ENCODE results near the gene ABCA5. TPM values are rescaled to one million over a fixed set of nuclear protein-coding genes. Genes with fewer than 3 reads are reported as not detected.

The ABCA5 gene
- total RNA-seq, 1 experiment from 2014 or later, result 9.6 TPM

GRCh38 chr17:69222707-69223258 lies 104.2 kb downstream of the ABCA5 start:
- H3K9me3 Mint-ChIP-seq (ENCODE audit: unreplicated experiment), result no peaks in the 10 kb centered on the region
- no peaks in the 10 kb centered on the region for H3K36me3 Mint-ChIP-seq (ENCODE audit: insufficient read depth, unreplicated experiment)
- no peak overlapping the region for H3K4me3 Mint-ChIP-seq (ENCODE audit: unreplicated experiment)
- H3K27ac Mint-ChIP-seq (ENCODE audit: low read depth, unreplicated experiment), result no peak overlapping the region
- intact Hi-C loops (cut with micrococcal nuclease), result no loop called here
- CTCF ChIA-PET, result interaction anchor here (0.6 kb wide), 1 partner anchor 96 kb away, joined by 3 read pairs; no protein-coding TSS in a partner anchor
- no TSS peak for BruUV-seq (replicated peaks)
- H3K27me3 Mint-ChIP-seq (ENCODE audit: insufficient read depth, unreplicated experiment), result no peaks in the 10 kb centered on the region
- peaks cover 4% of the 10 kb centered on the region for H3K4me1 Mint-ChIP-seq (ENCODE audit: insufficient read depth, unreplicated experiment)
- POLR2A ChIA-PET, result interaction anchor here (1.0 to 1.2 kb wide), 2 partner anchors 13 to 18 kb away, joined by 3 read pairs; no protein-coding TSS in a partner anchor
- DNase-seq (ENCODE audit: unreplicated experiment), result no peak
- TF ChIP-seq CTCF (IDR thresholded peaks at IDR 0.05; ENCODE audit: unreplicated experiment), result no peak

- ChIA-PET CTCF (no interaction called here), POLR2A (no interaction called here)
- H3K27me3 Mint-ChIP-seq (ENCODE audit: insufficient read depth, unreplicated experiment), result no peaks in the 10 kb centered on the region
- intact Hi-C loops (cut with micrococcal nuclease), result no loop called here
- H3K4me3 Mint-ChIP-seq (ENCODE audit: unreplicated experiment), result no peak overlapping the region
- H3K27ac Mint-ChIP-seq (ENCODE audit: low read depth, unreplicated experiment), result no peak overlapping the region
- H3K36me3 Mint-ChIP-seq (ENCODE audit: insufficient read depth, unreplicated experiment), result no peaks in the 10 kb centered on the region
- DNase-seq (ENCODE audit: unreplicated experiment), result no peak
- H3K9me3 Mint-ChIP-seq (ENCODE audit: unreplicated experiment), result no peaks in the 10 kb centered on the region
- no TSS peak for BruUV-seq (replicated peaks)
- no peak for TF ChIP-seq CTCF (IDR thresholded peaks at IDR 0.05; ENCODE audit: unreplicated experiment)
- H3K4me1 Mint-ChIP-seq (ENCODE audit: insufficient read depth, unreplicated experiment), result peaks cover 4% of the 10 kb centered on the region
These were observed 106.8 kb downstream of the ABCA5 start for GRCh38 chr17:69220098-69220497.

- intact Hi-C loops (cut with micrococcal nuclease), result no loop called here
- H3K9me3 Mint-ChIP-seq (ENCODE audit: unreplicated experiment), result no peaks in the 10 kb centered on the region
- ChIA-PET POLR2A (no interaction called here), CTCF (no interaction called here)
- H3K4me3 Mint-ChIP-seq (ENCODE audit: unreplicated experiment), result no peak overlapping the region
- no TSS peak for BruUV-seq (replicated peaks)
- no peaks in the 10 kb centered on the region for H3K36me3 Mint-ChIP-seq (ENCODE audit: insufficient read depth, unreplicated experiment)
- DNase-seq (ENCODE audit: unreplicated experiment), result peak; percentile 16
- no peak for TF ChIP-seq CTCF (IDR thresholded peaks at IDR 0.05; ENCODE audit: unreplicated experiment)
- no peaks in the 10 kb centered on the region for H3K27me3 Mint-ChIP-seq (ENCODE audit: insufficient read depth, unreplicated experiment)
- peaks cover 4% of the 10 kb centered on the region for H3K4me1 Mint-ChIP-seq (ENCODE audit: insufficient read depth, unreplicated experiment)
- H3K27ac Mint-ChIP-seq (ENCODE audit: low read depth, unreplicated experiment), result no peak overlapping the region
These were observed 107.9 kb downstream of the ABCA5 start for GRCh38 chr17:69218986-69219385.

- POLR2A ChIA-PET, result no interaction called here
- Mint-ChIP-seq H3K27ac (ENCODE audit: low read depth, unreplicated experiment) (no peak overlapping the region), H3K4me1 (ENCODE audit: insufficient read depth, unreplicated experiment) (no peaks in the 10 kb centered on the region), H3K27me3 (ENCODE audit: insufficient read depth, unreplicated experiment) (no peaks in the 10 kb centered on the region), H3K36me3 (ENCODE audit: insufficient read depth, unreplicated experiment) (no peaks in the 10 kb centered on the region), H3K4me3 (ENCODE audit: unreplicated experiment) (no peak overlapping the region), H3K9me3 (ENCODE audit: unreplicated experiment) (no peaks in the 10 kb centered on the region)
- CTCF ChIA-PET, result interaction anchor here (0.6 kb wide), 1 partner anchor 436 kb away, joined by 3 read pairs; no protein-coding TSS in a partner anchor
- TF ChIP-seq CTCF (IDR thresholded peaks at IDR 0.05; ENCODE audit: unreplicated experiment), result no peak
- peak; percentile 47 for DNase-seq (ENCODE audit: unreplicated experiment)
- intact Hi-C loops (cut with micrococcal nuclease), result no loop called here
- no TSS peak for BruUV-seq (replicated peaks)
These were observed 113.7 kb downstream of the ABCA5 start for GRCh38 chr17:69213059-69213813.
